ENCODE results near the gene ALK. TPM values are rescaled to one million over a fixed set of nuclear protein-coding genes. Genes with fewer than 3 reads are reported as not detected.

ALK gene
- total and polyA plus RNA-seq, 10 of the 15 experiments (the other 5 are each of a cell fraction or from before 2014, with no cell fraction given) = 0.11 TPM; not detected in 9

- intact Hi-C loops (cut with micrococcal nuclease; ENCODE audit: unreplicated experiment) (no loop called here), in situ Hi-C loops (cut with MboI) (no loop called here)
- H3K27me3 ChIP-seq (replicated peaks in 1 of 2; ENCODE audit: control insufficient read depth in 2 of 2, insufficient read depth in 2 of 2, low read length in 1 of 2) = no peaks in the 10 kb centered on the region; a peak in 1 of 4 replicates
- no peak for FAIRE-seq
- peaks cover under 1% of the 10 kb centered on the region; the same call in 1 of the 2 replicates for H3K4me1 ChIP-seq (ENCODE audit: control insufficient read depth, insufficient read depth, low read length)
- TF ChIP-seq JUNB (IDR thresholded peaks at IDR 0.05) (no peak), EZH2 (IDR thresholded peaks at IDR 0.05; ENCODE audit: borderline replicate concordance, control insufficient read depth, low read depth, low read length) (no peak), MYC (IDR thresholded peaks at IDR 0.05; ENCODE audit: insufficient read depth, insufficient read length, insufficient replicate concordance, low read length, severe bottlenecking) (no peak), KLF5 (IDR thresholded peaks at IDR 0.05; ENCODE audit: partially characterized antibody) (no peak), SREBF1 (IDR thresholded peaks at IDR 0.05; ENCODE audit: low read length) (no peak), SUZ12 (IDR thresholded peaks at IDR 0.05; ENCODE audit: unreplicated experiment) (no peak), ATF7 (IDR thresholded peaks at IDR 0.05; ENCODE audit: low read depth) (no peak), SREBF2 (IDR thresholded peaks at IDR 0.05; ENCODE audit: low read length) (no peak), SUPT20H (IDR thresholded peaks at IDR 0.05; ENCODE audit: borderline replicate concordance, control insufficient read depth, low read depth, low read length) (no peak), NR2C2 (IDR thresholded peaks at IDR 0.05; ENCODE audit: borderline replicate concordance, control insufficient read depth, insufficient read length, low read depth) (no peak), PRDM15 (CRISPR knock-in tag; IDR thresholded peaks at IDR 0.05) (no peak), ESRRA (IDR thresholded peaks at IDR 0.05; ENCODE audit: low read length) (no peak), RUNX3 (IDR thresholded peaks at IDR 0.05; ENCODE audit: low read length) (no peak), HCFC1 (IDR thresholded peaks at IDR 0.05; ENCODE audit: low read length) (no peak), GABPA (IDR thresholded peaks at IDR 0.05; ENCODE audit: low read depth) (no peak), NFYB (IDR thresholded peaks at IDR 0.05; ENCODE audit: insufficient read depth, low read depth, low read length) (no peak)
- TF ChIP-seq, protein P1, sequence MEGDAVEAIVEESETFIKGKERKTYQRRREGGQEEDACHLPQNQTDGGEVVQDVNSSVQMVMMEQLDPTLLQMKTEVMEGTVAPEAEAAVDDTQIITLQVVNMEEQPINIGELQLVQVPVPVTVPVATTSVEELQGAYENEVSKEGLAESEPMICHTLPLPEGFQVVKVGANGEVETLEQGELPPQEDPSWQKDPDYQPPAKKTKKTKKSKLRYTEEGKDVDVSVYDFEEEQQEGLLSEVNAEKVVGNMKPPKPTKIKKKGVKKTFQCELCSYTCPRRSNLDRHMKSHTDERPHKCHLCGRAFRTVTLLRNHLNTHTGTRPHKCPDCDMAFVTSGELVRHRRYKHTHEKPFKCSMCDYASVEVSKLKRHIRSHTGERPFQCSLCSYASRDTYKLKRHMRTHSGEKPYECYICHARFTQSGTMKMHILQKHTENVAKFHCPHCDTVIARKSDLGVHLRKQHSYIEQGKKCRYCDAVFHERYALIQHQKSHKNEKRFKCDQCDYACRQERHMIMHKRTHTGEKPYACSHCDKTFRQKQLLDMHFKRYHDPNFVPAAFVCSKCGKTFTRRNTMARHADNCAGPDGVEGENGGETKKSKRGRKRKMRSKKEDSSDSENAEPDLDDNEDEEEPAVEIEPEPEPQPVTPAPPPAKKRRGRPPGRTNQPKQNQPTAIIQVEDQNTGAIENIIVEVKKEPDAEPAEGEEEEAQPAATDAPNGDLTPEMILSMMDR (IDR thresholded peaks at IDR 0.05 in 2 of 3, conservative IDR thresholded peaks at IDR 0.05 in 1 of 3; ENCODE audit: control insufficient read depth in 2 of 3, extremely low read depth in 1 of 3, insufficient read depth in 1 of 3, low read depth in 3 of 3, low read length in 3 of 3) = no peak
- no TSS peak for BruUV-seq (replicated peaks)
- H3K9me3 ChIP-seq (replicated peaks; ENCODE audit: control insufficient read depth, insufficient read depth, low read length) = no peaks in the 10 kb centered on the region
- no peak overlapping the region for H3K27ac ChIP-seq (ENCODE audit: control insufficient read depth, insufficient read depth)
- no peaks in the 10 kb centered on the region for H3K79me2 ChIP-seq (ENCODE audit: control insufficient read depth, insufficient read depth, low read length)
- no peaks in the 10 kb centered on the region for H4K20me1 ChIP-seq (ENCODE audit: control insufficient read depth, insufficient read depth)
- CTCF ChIA-PET = no interaction called here
- H3K4me3 ChIP-seq = no peak overlapping the region
- SMC1A ChIA-PET (ENCODE audit: uncharacterized antibody, unreplicated experiment) = no interaction called here
- H3K36me3 ChIP-seq (ENCODE audit: control insufficient read depth in 2 of 2, insufficient read depth in 2 of 2, low read length in 1 of 2) = no peaks in the 10 kb centered on the region
- no peak overlapping the region for H2AFZ ChIP-seq (ENCODE audit: control insufficient read depth, low read depth, low read length)
- H3K9ac ChIP-seq (ENCODE audit: control insufficient read depth, insufficient read depth, low read length) = no peak overlapping the region
- no peak for DNase-seq (ENCODE audit: low read depth, low spot score)
- no peak overlapping the region for H3K4me2 ChIP-seq (ENCODE audit: control insufficient read depth, insufficient read depth)
- RAD21 ChIA-PET (ENCODE audit: unreplicated experiment) = no interaction called here
- WGBS (ENCODE audit: insufficient coverage, insufficient replicate concordance, low lambda C conversion rate, missing lambda C conversion rate) = 50% methylated on average over 8 of the region's 8 CpGs
- POLR2A ChIA-PET = no interaction called here
- ATAC-seq = no peak
These were observed 594.5 kb downstream of the ALK start for GRCh38 chr2:29326926-29327325.

All from GM12878 (cell line).